ENCODE measurements around the gene MTCL1.

The MTCL1 gene

GRCh38 chr18:8876887-8877286 is 171.5 kb downstream of the MTCL1 start:
- ChIA-PET POLR2A (no interaction called here), CTCF (no interaction called here)
- no peak for DNase-seq (ENCODE audit: low read depth, low spot score)
- no peak overlapping the region for H3K4me3 ChIP-seq (ENCODE audit: low read depth, low read length)
- TF ChIP-seq, protein P1, sequence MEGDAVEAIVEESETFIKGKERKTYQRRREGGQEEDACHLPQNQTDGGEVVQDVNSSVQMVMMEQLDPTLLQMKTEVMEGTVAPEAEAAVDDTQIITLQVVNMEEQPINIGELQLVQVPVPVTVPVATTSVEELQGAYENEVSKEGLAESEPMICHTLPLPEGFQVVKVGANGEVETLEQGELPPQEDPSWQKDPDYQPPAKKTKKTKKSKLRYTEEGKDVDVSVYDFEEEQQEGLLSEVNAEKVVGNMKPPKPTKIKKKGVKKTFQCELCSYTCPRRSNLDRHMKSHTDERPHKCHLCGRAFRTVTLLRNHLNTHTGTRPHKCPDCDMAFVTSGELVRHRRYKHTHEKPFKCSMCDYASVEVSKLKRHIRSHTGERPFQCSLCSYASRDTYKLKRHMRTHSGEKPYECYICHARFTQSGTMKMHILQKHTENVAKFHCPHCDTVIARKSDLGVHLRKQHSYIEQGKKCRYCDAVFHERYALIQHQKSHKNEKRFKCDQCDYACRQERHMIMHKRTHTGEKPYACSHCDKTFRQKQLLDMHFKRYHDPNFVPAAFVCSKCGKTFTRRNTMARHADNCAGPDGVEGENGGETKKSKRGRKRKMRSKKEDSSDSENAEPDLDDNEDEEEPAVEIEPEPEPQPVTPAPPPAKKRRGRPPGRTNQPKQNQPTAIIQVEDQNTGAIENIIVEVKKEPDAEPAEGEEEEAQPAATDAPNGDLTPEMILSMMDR (IDR thresholded peaks at IDR 0.05; ENCODE audit: insufficient read depth, low read length, missing control alignments): no peak

DNA sequence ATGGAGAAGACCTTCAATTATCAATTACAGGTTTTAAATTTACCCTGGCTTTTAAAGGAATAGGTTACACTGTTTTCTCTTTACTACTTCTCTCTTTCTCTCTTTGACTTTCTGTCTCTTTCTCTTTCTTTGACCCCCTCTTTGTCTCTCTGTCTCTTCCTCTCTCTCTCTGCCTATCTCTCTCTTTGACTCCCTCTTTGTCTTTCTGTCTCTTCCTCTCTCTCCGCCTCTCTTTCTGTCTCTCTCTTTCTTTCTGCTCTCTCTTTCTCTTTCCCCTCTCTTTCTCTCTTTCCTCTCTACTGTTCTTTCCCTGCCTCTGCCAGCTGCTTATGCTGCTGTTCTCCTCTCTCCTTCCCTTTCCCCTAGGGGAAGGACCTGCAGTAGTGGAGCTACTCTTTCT is 175.7 kb downstream of the MTCL1 start:
- DNase-seq (ENCODE audit: low read depth, low spot score): no peak
- POLR2A ChIA-PET: no interaction called here
- CTCF ChIA-PET: no interaction called here
- TF ChIP-seq, protein P1 (IDR thresholded peaks at IDR 0.05; ENCODE audit: insufficient read depth, low read length, missing control alignments): no peak
- H3K4me3 ChIP-seq (ENCODE audit: low read depth, low read length): no peak overlapping the region
